Activated CD4-positive, CD25-positive, alpha-beta regulatory T cell treated with anti-CD3 and anti-CD28 coated beads, Interleukin-2, amount 50 U/mL, for 16 hours (primary cell): ENCODE measurements around the gene GABRA1.

Experiments
- DNase-seq: peaks from one replicate; pipeline ENCODE4 v3.0.0-alpha.2; 2020; ENCODE audit warnings: low read depth, low spot score

GABRA1 gene

GRCh38 chr5:161847941-161848391 lies at the start of gene GABRA1:
GABRA1 (plus strand) TSS chr5:161848120; CDS start chr5:161850811, 2,691 bp downstream.
- DNase-seq: no peak

- no peak for DNase-seq
Observed at GRCh38 chr5:161799316-161799715, 48.6 kb upstream of the GABRA1 start.

- no peak for DNase-seq
Observed at GRCh38 chr5:161804263-161804662, 43.7 kb upstream of the GABRA1 start.

- no peak for DNase-seq
Observed at GRCh38 chr5:161846746-161847145, 1.2 kb upstream of the GABRA1 start.

GRCh38 chr5:161847447-161847846 lies 473 bp upstream of the GABRA1 start:
- DNase-seq: no peak

GRCh38 chr5:161850491-161850890 lies 2.6 kb downstream of the GABRA1 start:
- no peak for DNase-seq

GRCh38 chr5:161851691-161852299 lies 3.9 kb downstream of the GABRA1 start:
- DNase-seq: no peak

GRCh38 chr5:161857358-161857757 lies 9.4 kb downstream of the GABRA1 start:
- no peak for DNase-seq

- DNase-seq: no peak
Observed at GRCh38 chr5:161863259-161863658, 15.3 kb downstream of the GABRA1 start.

GRCh38 chr5:161863811-161864210 lies 15.9 kb downstream of the GABRA1 start:
- no peak for DNase-seq

GRCh38 chr5:161865510-161865909 lies 17.6 kb downstream of the GABRA1 start:
- DNase-seq: no peak

GRCh38 chr5:161889971-161890370 lies 42.1 kb downstream of the GABRA1 start:
- DNase-seq: no peak

GRCh38 chr5:161895514-161895913 lies 47.6 kb downstream of the GABRA1 start:
- DNase-seq: no peak

- DNase-seq: no peak
Observed at GRCh38 chr5:161897033-161897432, 49.1 kb downstream of the GABRA1 start.

- DNase-seq: no peak
Observed at GRCh38 chr5:161899590-161899989, 51.7 kb downstream of the GABRA1 start.

- DNase-seq: no peak
Observed at GRCh38 chr5:161900981-161901380, 53.1 kb downstream of the GABRA1 start.

- no peak for DNase-seq
Observed at GRCh38 chr5:161921781-161922180, 73.9 kb downstream of the GABRA1 start.

- no peak for DNase-seq
Observed at GRCh38 chr5:161924270-161924669, 76.3 kb downstream of the GABRA1 start.

GRCh38 chr5:161925960-161926359 lies 78.0 kb downstream of the GABRA1 start:
- DNase-seq: no peak

- no peak for DNase-seq
Observed at GRCh38 chr5:161934486-161934885, 86.6 kb downstream of the GABRA1 start.

- DNase-seq: no peak
Observed at GRCh38 chr5:161944974-161945373, 97.1 kb downstream of the GABRA1 start.

- DNase-seq: no peak
Observed at GRCh38 chr5:161946911-161947310, 99.0 kb downstream of the GABRA1 start.
